ENCODE data around the gene S100A3.
"Not testable (repeated sequence)": the region's sequence is repeated elsewhere in the genome, so short reads cannot be mapped to it uniquely, and the experiment has no call there.

The S100A3 gene

DNA sequence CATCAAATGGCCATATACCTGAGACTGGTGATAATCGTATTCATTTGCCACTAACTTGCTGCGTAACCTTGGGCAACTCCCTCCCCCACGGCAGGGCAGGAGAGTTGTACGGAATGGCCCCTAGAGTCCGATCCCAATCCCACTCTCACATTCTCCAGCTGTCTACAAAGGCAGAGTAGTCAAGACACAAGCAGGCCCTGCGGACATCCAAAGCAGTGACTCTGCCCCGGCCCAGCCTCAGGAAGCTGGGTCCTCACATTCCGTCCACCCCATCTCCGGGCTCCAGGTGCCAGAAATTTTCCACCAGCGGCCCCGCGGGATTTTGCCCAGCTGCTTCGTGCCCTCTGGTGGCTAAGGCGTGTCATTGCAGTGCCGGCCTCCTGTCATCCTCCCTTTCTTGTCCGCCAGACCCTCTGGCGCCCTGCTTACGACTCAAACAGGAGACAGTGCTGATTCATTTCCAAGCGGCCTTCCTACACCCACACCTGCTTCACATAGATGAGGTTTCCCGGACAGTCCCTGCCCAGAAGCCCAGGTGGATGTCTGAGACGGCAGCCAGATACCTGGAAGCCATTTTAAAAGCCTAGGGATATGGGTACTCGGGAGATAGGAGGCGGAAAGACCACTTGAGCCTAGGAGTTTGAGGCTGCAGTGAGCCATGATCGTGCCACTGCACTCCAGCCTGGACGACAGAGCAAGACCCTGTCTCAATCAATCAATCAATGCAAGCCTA lies 19.5 kb upstream of the S100A3 start:
- DNase-seq = peak; percentile 56 to 72

DNA sequence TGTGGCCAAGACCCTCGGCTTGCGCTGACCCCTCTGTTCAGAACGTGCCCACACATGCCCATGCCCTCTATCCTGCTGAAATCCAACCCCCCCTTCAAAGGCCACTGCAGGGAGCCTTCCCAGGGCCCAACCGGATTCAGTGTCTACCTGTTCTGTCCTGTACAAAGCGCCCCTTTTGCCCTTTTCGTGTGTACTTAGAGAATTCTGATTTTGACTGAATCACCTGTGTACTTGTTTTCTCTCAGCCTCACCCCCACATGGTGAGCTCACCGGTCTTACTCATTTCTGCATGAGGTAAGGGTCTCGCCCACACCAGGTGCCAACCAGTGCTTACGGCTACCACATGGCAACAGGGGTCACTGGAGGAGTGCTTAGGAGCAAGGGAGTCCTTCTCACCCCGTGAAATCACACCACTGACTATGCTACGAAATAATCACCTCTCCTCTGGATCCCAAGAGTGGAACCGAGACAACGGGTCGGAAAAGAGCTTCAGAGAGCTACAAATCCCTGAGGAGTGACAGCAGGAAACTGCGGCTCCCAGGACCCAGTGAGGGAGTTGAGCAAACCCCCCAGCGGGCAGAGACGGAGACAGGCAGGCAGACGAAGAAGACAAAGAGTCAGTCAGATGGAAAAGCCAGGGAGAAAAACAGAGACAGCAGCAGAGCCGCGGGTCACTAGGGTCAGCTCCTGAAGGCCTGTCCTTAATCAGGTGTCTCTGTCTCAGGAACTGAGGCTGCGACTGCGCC lies 18.7 kb upstream of the S100A3 start:
- no peak for DNase-seq

DNA sequence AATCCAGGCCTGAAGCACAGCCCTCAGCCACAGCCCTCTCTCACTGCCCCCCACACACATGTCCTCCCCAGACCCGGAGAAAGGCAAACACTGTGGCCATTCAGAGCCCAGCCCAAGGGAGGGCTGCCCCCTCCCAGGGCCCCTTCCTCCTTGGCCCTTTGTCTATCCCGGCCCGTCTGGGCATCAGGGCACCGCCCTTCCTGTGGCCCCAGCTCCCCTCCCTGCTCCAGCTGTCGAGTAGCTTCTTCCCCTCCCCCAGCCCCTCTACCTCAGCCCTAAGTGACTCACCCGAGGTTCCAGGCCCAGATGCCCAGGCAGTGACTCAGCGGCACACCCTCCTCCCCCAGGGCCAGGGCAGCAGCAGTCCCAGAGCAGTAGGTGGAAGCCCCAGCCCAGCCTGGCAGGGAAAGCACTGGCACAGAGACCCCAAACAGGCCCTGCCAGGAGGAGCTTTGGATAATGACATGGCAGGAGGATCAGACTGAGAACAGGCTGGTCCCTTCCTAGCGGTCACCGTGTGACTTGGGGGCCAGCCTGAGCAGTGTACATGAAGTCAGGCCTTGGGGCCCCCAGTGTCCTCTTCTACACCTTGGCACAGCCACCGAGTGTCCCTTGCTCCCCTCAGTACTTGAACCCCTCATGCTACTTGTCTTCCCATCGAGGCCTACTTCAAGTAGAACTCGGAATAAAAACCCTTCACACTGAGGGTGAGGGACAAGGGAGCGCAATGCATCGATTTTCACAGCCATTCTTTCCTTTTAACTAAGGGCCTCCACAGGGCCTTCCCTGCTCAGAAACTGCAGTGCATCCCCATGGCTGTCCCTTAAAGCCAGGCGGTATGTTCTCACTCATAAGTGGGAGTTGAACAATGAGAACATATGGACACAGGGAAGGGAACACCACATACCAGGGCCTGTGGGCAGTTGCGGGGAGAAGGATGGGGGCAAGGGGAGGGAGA lies 17.6 kb upstream of the S100A3 start:
- peak; percentile 75 to 80 for DNase-seq

DNA sequence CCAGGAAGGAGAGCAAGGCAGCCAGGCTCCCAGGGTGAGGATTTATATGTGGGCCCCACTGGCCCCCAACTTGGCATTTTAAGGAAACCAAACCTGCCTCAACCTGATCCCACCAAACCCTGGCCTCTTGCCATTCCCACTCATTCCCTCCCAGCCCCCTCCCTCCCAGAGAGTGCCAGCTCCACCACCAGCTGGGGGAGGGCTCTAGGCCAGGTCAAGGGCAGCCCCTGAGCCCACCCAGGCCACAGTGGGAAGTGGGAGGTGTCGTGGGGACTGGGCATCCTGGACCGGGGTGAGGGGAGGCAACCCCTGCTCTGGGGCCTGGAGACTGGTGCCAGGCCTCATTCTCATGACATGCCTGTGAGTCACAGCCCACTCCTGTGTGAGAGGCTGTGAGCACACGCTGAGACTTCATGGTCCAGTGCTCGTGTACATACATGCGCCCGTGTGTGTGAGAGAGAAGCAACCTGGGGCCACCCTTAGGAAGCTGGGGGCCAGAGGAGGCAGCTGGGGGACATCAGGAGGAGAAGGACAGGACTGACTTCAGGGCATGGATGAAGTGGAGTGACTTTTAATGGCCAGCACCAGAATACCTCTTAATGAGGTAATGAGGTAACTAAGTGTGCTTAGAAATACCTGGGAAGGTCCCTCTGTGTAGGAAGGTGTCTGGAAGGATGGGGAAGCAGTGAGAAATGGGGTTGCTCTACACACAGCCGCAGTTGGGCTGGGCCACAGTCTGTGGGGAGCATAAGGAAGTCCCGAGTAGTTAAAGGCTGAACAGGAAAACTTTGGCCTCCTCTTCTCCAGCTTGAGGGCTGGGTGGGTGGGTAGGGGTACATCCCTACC lies 16.7 kb upstream of the S100A3 start, which contains the start of gene S100A2:
Gene S100A2, minus strand, starts transcription at position 316 of the 846 bp plus-strand sequence. CDS start 1,967 bp downstream, outside the sequence.
- peak; percentile 28 to 37 for DNase-seq

DNA sequence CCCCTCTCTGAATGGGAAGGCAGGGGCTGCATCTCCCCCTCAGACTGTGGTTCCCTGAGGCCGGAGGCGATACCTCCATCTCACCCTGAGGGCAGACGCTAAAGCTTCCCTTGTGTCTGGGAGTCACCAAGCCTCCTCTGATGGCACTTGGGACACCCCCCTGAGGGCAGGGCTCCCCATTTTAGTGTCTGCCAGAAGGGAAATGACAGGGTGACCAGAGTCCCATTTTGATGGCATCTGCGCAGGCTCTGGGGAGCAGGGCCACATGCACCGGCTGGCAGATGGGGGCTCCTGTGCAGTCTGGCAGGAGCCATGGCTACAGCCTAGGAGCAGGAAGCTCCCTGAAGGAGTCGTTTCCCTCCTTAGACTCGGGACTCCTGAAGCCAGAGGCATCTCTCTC lies 14.9 kb upstream of the S100A3 start:
- no peak for DNase-seq

DNA sequence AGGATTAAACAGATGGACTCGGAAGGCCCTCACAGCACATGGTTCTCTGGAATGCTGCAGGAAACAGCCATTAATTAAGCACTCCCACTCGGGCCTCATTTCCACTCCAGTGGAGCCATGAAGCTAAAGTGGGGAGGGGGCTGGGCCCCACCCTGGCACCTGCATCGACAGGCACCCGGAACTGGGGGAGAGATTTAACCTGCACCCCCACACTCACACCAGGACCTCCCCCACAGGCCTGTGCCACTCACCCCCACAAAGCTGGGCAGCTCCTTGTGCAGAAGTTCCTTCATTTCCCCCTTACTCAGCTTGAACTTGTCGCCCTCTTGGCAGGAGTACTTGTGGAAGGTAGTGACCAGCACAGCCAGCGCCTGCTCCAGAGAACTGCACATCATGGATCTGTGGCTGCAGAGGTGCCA lies 14.4 kb upstream of the S100A3 start:
- DNase-seq = no peak

DNA sequence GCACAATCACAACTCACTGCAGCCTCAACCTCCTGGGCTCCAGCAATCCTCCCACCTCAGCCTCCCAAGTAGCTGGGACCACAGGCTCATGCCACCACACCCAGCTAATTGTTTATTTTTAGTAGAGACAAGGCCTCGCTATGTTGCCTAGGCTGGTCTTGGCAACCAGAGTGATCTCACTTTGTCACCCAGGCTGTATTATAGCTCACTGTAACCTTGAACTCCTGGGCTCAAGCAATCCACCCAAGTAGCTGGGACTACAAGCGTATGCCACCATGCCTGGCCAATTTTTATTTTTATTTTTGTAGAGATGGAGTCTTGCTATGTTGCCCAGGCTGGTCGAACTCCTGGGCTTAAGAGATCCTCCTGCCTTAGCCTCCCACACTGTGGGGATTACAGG lies 13.0 kb upstream of the S100A3 start:
- DNase-seq = not testable (repeated sequence)

DNA sequence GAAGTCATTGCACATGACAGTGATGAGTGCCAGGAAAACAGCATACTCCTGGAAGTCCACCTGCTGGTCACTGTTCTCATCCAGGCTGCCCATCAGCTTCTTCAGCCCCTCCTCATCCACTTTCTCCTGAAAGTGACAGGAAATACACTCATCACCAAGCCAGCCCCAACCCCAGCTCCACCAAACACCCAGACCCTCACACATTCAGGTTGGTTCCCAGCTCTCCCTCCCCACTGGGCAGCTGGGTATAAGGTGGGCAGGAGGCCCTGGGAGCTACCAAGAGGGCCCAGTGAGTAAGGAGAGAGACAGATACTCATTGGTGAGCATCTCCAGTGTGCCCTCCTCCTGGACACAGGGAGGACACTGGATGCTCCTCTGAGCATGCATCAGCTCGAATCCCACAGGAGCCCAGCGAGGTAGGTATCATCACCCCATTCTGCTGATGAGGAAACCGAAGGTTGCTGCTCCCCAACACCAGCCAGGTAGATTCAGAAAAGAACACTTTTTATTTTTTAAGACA lies 12.5 kb upstream of the S100A3 start:
- no peak for DNase-seq

DNA sequence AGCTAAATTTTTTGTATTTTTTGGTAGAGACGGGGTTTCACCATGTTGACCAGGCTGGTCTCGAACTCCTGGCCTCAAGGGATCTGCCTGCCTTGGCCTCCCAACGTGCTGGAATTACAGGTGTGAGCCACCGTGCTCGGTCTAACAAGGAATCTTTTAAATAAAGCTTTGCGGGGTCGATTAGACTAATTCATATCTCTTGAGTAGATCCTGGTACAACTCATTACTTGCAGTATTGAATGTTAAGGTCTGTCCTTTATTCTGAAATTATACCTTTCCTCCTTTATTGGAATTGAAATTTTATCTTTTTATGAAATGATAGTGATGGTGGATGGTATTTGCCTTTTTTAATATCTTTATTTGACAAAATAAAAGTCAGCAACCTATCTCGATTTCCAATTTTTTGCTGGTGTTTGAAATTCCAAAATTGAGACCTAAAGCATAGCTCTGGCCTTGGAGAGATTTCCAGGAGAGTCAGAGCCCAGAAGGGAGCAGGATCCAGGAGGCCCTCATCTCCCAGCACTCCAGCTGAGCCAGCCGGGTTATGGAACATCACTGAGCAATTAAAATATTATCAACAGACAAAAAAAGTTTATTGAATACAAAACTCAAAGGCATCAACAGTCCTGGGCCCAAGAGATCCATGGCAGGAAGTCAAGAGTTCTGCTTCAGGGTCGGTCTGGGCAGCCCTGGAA lies 11.9 kb upstream of the S100A3 start:
- no peak for DNase-seq

DNA sequence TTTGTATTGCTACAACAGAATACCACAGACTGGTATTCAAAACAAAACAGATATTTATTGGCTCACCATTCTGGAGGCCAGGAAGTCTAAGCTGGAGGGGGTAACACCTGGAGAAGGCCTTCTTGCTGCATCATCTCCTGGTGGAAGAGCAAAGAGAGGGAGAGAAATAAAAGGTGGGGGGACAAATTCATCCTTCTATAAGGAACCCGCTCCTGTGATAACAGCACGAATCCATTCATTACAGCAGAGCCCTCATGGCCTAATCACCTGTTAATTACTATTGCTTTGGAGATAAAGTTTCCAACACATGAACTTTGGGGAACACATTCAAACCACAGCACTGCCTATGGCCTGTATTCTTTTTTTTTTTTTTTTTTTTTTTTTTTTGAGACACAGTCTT lies 11.2 kb upstream of the S100A3 start:
- no peak for DNase-seq

DNA sequence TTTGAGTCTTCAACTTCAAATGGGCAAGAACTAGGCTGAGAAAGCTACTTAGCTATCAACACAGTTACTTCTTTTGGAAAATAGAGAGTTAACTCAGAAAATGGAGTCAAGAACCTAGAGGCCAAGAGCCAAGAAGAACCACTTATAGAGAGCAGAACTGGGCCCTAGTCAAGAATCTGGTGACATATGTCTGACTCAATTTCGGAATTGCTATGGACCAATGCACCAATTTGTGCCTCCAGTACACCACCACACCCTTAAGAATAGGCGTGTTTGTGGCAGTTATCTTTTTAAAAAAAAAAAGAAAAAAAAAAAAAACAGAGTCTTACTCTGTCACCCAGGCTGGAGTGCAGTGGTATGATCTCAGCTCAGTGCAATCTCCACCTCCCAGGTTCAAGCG lies 8.8 kb upstream of the S100A3 start:
- DNase-seq = no peak

DNA sequence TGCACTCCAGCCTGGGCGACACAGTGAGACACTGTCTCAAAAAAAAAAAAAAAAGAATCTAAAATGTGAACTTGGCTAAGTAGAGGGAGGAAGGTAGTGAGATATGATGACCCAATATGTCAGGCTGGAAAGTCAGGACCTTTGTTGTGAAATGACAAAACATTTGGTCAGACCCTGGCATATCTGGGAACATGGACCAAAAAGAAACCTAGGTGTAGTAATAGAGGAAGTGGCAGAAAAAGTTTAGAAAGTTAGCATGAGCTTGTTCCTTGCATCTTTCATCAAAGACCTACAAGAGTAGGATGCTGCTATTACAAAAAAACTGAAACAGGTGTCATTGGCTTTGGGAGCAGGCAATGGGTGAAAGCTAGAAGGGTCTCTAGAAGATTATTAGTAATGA lies 7.3 kb upstream of the S100A3 start:
- peak; percentile 23 to 35 for DNase-seq

DNA sequence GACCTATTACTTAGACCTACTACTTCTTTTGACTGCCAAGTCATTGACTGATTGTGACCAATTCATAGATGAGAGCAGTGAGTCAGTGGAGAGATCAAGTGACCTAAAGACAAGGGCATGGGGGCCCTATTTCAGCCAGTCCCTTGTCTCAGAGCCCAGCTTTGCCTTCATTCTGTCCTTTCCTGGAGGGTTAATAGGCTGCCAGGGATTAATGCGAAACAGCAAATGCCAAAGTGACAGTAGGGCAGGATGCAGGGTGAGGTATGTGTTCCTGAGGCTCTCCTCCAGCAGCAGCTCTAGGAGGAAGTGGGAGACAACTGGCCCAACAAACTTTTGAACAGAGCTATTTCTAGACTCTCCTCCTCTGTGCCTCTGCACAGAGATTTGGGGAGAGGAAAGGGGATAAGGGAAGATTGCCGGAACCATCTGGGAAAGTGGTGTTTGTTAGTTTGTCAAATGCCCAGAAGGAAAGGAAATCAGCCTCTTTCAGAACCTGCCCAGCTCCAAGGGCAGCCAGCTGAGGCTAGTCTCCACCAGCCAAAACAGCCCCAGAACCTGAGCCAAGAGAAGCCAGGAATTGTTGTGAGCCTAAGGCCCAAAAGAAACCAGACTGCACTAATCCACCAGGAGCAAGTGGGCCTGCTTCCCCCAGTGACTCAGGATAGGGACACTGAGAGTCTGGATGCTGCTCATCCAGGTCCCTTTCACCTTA lies 4.9 kb upstream of the S100A3 start:
- peak; percentile 15 to 19 for DNase-seq

DNA sequence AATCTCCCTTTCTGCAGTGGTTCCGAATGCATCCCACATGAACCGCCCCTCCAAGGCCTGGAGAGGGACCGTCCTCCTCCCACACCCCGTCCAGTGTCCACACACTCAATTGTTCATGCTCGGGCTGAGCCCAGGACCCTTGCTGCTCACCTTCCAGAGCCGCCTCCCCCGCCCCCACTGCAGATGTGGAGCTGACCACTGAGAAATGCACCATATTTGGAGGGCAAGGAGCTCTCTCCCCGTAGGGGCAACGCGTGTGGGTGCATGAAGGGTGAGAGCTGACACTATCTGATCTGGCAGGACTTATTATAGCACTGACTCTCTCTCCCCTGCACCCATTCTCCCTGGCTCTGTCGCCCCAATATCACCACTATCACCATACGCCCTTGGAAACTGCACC lies 4.0 kb upstream of the S100A3 start:
- no peak for DNase-seq

DNA sequence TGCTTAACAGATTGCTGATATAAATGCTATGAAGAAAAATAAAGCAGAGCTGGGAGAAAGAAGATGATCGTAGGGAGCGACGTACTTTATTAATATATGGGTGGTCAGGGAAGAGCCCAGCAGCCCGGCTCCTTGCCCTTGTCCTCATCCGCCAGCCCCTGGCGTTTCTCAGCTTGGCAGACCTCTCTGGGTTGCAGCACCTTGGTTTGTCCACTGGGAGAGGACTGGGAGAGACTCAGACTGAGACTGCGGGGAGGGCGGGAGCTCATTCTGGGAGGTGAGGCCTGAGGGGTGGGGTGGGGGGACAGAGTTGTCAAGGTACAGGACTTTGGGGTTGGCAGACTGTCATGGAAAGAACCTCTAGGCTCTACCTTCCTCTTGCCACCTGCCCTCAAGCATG lies 3.3 kb upstream of the S100A3 start:
- DNase-seq = no peak

DNA sequence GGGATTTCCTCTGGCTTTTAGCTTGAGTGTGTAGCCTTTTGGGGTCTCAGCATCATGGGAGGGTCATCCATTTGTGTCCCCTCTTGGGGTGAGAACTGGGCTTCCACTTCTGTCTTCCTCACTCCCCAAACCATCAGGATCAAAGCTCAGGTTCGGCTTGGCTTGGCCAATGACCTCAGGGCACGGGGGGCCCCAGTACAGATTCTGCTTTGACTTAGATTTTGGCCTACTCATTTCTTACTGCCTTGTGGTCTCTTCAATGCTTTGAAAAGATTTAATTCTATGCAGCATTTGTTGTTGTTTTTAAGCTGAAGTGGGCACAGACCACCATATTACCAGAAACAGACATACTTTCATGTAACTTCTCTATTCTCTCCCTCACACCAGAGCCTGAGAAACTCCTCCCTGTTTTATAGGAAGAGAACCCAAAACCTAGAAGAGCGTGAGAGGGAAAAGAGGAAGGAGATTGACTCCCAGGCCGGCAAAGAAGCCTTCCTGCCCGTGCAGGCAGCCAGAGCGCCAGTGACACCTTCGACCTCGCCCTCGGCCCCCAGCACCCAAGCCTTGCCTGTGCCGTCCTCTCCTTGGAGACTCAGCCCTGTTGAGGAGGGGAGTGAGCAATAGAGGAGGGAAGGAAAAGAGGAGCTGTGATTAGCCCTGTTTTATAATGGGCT lies 1.9 kb upstream of the S100A3 start:
- peak; percentile 65 to 72 for DNase-seq

DNA sequence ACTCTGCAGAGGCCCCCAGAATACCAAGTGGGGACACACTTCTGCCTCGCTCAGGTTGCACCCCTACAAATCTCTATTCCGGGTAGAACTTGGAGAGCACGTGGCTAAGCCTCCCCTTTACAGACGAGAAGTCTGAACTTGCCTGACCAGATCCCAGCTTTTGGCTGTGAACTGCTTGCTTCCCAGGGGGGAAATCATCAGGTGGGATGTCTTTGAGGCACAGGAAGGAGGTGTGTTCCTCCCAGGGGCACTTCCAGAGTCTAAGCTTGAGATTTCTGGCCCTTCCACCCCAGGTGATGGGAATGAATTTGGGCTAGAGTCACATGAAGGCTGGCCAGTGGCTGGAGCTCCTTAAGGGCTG lies 1.3 kb upstream of the S100A3 start:
- no peak for DNase-seq

DNA sequence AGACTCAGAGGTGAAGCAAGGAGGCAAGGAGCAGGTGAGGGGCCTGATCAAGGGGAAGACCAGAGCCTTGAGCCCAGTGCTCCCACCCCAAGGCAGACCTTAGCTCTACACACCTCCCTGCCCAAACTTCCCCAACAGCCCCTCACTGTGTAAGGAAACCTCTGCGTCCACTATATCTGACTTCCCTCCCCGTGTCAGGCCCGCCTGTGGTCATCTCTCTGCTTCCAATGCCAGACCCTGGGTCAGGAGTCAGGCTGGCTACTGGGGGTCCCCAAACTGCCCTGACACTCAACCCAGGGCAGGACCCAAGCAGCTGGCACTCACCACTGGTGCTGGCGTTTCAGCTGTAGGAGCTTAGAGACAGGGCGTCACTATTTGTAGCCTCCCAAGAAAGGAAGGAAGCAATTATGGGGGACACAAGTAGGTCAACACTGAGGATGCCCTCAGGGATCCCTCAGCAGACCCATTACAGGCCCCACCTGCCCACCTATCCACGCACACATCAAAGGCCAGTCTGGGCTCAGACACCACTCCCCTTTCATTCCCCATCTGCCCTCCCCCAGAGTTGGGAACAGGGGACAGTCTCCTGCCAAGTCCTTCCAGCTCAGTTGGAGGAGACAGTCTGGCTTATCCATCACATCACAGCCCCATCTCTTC lies 811 bp upstream of the S100A3 start:
- DNase-seq = no peak
